Testis (tissue), 3 donors: ENCODE data around the gene CADPS. TPM values are rescaled to one million over a fixed set of nuclear protein-coding genes. Genes with fewer than 3 reads are reported as not detected.
A peak's percentile ranks its signal among the peaks of the same experiment; 100 is the strongest.

Source experiments
- DNase-seq: peaks from one replicate; pipeline ENCODE4 v3.0.0-alpha.2; 2019
- H3K27ac ChIP-seq, 2 donors: fragments of 200-600 bp; sonication (generic); one replicate each; pipeline ENCODE4 v1.5.1; 2019
- H3K27me3 ChIP-seq: fragments of 200-600 bp; sonication (generic); one replicate; pipeline ENCODE4 v1.5.1; 2019
- H3K36me3 ChIP-seq: fragments of 200-600 bp; sonication (generic); one replicate; pipeline ENCODE4 v1.5.1; 2017; ENCODE audit warnings: low read depth; ENCODE audit errors: missing control alignments
- H3K4me1 ChIP-seq: fragments of 200-600 bp; sonication (generic); one replicate; pipeline ENCODE4 v1.5.1; 2019
- H3K4me3 ChIP-seq, 2 donors: fragments of 200-600 bp; sonication (generic); one replicate each; pipeline ENCODE4 v1.5.1; 2017 to 2019
- H3K9me3 ChIP-seq: fragments of 200-600 bp; sonication (generic); one replicate; pipeline ENCODE4 v1.5.1; 2017
- CTCF ChIP-seq, 3 experiments: fragments of 450-650 bp in 2 of 3; fragments of 200-600 bp in 1 of 3; sonication (generic) in 1 of 3; IDR thresholded peaks; one replicate each; pipeline ENCODE4 v1.5.1; 2016 to 2019; ENCODE audit warnings: antibody characterized with exemption in 3 of 3, mild to moderate bottlenecking in 2 of 3, moderate library complexity in 1 of 3
- POLR2A ChIP-seq: fragments of 450-650 bp; IDR thresholded peaks from one replicate; pipeline ENCODE4 v1.6.1; 2017; ENCODE audit warnings: antibody characterized with exemption, mild to moderate bottlenecking, moderate library complexity
- WGBS, 2 donors: methylation state at CpG; one replicate each; pipeline ENCODE4 v1.1.5; 2018; 5-methylcytosine and 5-hydroxymethylcytosine counted together
- intact Hi-C: fragments of 100-400 bp; cut with DNase I; formaldehyde crosslinking; loops from one replicate; pipeline ENCODE4 v1.15.1; 2023; ENCODE audit warnings: low total_unique reads
- polyA plus RNA-seq: library from polyadenylated mRNA; stranded (reverse); fragments of 350-450 nt; fragmentation: Illumina TruSeq; extraction: RNeasy Lipid Tissue Mini Kit (QIAGEN cat#74804); gene quantifications from one replicate; pipeline ENCODE4 v1.2.3, GENCODE V29; 2014; ENCODE audit warnings: low read depth, low replicate concordance; ENCODE audit not compliant: insufficient read depth
- total RNA-seq, 2 donors: library from RNA; depleted of rRNA; stranded (reverse); fragments of >200 nt; gene quantifications; one replicate each; pipeline ENCODE4 v1.2.3, GENCODE V29; 2016

Gene CADPS
- total and polyA plus RNA-seq, 3 donors from 2014 or later: 8.6 to 56.4 (median 21.6) TPM

- TF ChIP-seq CTCF (IDR thresholded peaks at IDR 0.05): no peak
- no peak for TF ChIP-seq POLR2A
- no peak overlapping the region for H3K4me3 ChIP-seq
- 76 to 84% methylated on average over 10 of the region's 10 CpGs for WGBS, 2 donors
- H3K36me3 ChIP-seq: no peaks in the 10 kb centered on the region
- no peak for DNase-seq
- H3K9me3 ChIP-seq: no peaks in the 10 kb centered on the region
- intact Hi-C loops: no loop called here
- no peak overlapping the region for H3K27ac ChIP-seq
- H3K4me1 ChIP-seq: no peaks in the 10 kb centered on the region
- H3K27me3 ChIP-seq: no peaks in the 10 kb centered on the region
Measured at GRCh38 chr3:62556121-62556815, 318.9 kb downstream of the CADPS start.

- Histone ChIP-seq H3K4me3 (no peak overlapping the region), H3K36me3 (no peaks in the 10 kb centered on the region), H3K4me1 (no peaks in the 10 kb centered on the region), H3K9me3 (no peaks in the 10 kb centered on the region), H3K27me3 (no peaks in the 10 kb centered on the region), H3K27ac (no peak overlapping the region)
- no peak for DNase-seq
- WGBS, 2 donors: 66 to 73% methylated on average over 3 of the region's 3 CpGs
- intact Hi-C loops: no loop called here
- no peak for TF ChIP-seq POLR2A
- TF ChIP-seq CTCF (IDR thresholded peaks at IDR 0.05): peak in 1 of 3 experiments; percentile 7
Measured at GRCh38 chr3:62554264-62554799, 320.9 kb downstream of the CADPS start.

GRCh38 chr3:62553811-62554210 is 321.4 kb downstream of the CADPS start:
- no peaks in the 10 kb centered on the region for H3K27me3 ChIP-seq
- H3K9me3 ChIP-seq: no peaks in the 10 kb centered on the region
- no peaks in the 10 kb centered on the region for H3K36me3 ChIP-seq
- intact Hi-C loops: no loop called here
- 74 to 79% methylated on average over 4 of the region's 4 CpGs for WGBS, 2 donors
- H3K4me3 ChIP-seq: no peak overlapping the region
- no peaks in the 10 kb centered on the region for H3K4me1 ChIP-seq
- H3K27ac ChIP-seq: no peak overlapping the region
- TF ChIP-seq POLR2A (no peak), CTCF (IDR thresholded peaks at IDR 0.05) (no peak)
- no peak for DNase-seq

- 88 to 96% methylated on average over 2 of the region's 2 CpGs for WGBS, 2 donors
- intact Hi-C loops: no loop called here
Measured at GRCh38 chr3:62551556-62551955, 323.7 kb downstream of the CADPS start.

More at GRCh38 chr3:62551556-62551955, 323.7 kb downstream of the CADPS start:
- no peaks in the 10 kb centered on the region for H3K27me3 ChIP-seq
- no peak for TF ChIP-seq POLR2A
- TF ChIP-seq CTCF (IDR thresholded peaks at IDR 0.05): no peak
- no peak overlapping the region for H3K27ac ChIP-seq
- no peak for DNase-seq
- no peaks in the 10 kb centered on the region for H3K9me3 ChIP-seq
- H3K4me1 ChIP-seq: no peaks in the 10 kb centered on the region
- H3K36me3 ChIP-seq: no peaks in the 10 kb centered on the region
- no peak overlapping the region for H3K4me3 ChIP-seq
